Globus pallidus (tissue), 1 donor: ENCODE results near the gene IL19.

Source experiments
- DNase-seq: peaks from one replicate; pipeline ENCODE4 v3.0.0-alpha.2; 2015; ENCODE audit warnings: low spot score

IL19 gene

DNA sequence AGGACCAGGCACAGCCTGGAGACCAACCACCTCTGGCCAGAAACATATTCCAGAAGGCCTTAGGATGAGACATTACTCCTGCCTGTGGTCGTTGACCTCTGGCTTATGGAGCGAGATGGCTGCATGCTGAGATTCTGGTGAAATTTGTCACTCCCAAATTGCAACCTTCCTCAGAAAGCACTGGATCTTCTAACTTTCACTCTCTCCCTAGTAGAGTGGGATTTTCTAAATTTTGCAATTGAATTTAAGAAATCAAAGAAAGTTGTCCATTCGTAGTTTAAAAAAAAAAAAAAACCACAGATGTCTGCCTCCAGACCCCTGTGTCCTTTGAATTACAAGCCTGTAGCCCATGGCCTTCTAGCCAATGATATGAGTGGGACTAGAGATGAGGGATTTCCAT is 30.3 kb downstream of the IL19 start:
- no peak for DNase-seq

DNA sequence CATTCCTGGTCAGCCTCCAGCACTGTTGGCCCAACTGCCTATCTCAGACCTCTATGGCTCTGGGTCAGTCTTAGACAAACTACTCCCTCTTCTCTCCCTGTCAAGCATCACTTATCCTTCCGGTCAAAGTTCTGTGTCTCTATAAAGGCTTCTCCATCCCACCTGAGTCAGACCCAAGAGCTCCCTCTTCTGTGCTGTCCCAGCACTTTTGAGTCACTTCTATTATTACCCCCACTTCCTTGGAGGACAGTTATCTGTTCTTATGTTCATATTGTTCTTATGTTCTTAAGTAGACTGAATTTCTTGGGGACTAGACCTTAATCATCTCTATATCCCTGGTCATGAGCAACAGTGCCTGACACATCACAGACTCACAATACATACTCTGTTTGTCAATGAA is 30.9 kb downstream of the IL19 start:
- no peak for DNase-seq

DNA sequence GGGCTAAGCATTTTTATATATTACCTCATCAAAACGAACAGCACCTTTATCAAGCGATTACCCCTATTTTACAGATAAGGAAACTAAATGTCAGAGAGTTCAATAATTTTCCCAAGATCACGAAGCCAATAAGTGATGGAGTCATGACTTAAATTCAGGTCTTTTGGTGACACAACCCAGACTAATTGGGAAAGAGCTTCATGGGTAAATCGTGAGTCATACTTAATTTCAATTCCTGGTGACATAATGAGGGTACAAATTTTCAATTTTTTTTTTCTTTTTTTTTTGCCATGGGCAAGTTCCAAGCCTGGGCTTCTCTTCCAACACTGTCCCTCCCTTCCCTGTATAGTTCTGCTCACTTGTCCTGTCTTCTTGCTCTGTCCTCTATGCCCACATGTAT is 31.8 kb downstream of the IL19 start:
- no peak for DNase-seq

DNA sequence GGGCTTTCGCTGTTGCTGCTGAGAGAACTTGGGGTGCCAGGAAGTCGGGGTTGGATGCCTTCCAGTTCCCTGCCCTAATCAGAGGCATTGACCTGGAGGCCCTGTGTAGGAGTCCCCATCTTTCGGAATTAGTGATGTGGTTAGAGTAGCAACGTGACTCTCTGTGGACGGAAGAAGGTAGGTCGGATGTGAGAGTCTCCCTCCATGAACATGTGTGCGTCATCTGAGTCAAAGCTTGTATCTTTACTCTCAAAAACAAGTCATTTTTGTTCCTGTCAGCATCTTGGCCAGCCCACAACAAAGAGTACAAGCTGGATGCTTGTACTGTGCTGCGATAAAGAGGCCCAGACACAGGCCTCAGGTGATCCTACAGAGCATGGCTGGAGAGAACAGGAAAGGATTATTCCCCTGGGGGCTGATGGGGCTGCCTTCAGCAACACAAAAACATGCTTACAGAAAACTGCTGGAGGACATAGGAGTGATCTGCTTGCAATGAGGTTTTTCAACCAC is 32.7 kb downstream of the IL19 start:
- no peak for DNase-seq

DNA sequence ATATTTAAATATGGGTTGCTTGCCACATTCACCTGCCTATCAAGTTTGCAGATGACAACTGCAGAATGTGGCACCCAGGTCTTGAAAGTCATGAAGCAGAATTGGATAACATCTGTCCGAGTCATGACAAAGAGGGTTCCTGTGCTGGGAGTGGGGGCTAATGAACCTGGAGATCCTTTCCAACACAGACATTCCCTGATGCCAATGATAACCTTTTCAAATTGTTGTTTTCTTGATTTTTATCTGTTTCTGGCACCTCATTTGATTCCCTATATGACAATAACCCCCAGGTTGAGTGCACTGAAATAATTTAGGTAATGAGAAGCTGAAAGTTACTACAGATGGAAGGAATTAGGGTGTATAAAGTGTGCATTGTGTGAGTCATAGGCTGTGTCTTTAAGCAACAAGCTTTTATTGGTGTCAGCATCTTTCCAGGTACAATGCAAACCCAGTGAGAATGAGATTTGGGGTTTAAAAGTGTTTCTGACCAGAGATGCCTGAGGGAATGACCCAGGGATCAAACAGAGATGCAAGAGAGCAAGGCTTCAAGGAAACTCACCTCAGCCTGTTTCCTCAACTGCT is 33.7 kb downstream of the IL19 start:
- no peak for DNase-seq

DNA sequence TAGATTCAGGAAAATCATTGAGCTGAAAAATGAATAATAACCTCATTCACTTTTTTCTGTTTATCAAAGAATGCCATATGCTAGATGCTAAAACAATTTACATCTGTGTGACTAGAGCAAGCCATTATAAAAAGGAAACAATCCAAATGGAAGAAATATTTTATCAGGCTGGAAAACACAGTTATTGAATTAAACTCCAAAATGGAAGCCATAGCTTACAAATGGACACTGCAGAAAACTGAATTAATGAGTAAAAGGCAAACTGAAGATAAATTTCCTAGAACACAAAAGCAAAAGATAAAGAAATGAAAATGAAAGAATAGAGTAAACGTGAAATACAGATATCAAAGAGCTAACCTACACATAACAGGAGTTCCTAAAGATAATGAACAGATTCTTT is 34.8 kb downstream of the IL19 start:
- no peak for DNase-seq

DNA sequence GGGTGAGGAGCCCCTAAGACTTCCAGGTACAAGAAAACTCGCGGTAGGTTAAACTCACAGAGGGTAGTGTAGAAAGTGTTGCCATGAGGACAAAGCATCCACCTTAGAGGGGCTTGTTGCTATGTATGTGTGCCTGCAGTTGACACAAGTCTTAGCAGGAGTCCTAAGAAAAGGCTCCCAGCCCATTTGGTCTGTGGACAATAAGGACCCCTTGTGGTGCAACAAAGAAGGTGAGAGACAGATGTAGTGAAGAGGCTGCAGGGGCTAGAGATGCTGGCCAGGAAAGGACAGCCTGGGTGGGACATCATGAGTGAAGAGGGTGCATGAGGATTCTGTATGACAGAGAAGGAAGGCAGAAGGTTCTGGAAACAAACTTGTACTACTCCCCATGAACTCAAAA is 38.0 kb downstream of the IL19 start:
- no peak for DNase-seq

DNA sequence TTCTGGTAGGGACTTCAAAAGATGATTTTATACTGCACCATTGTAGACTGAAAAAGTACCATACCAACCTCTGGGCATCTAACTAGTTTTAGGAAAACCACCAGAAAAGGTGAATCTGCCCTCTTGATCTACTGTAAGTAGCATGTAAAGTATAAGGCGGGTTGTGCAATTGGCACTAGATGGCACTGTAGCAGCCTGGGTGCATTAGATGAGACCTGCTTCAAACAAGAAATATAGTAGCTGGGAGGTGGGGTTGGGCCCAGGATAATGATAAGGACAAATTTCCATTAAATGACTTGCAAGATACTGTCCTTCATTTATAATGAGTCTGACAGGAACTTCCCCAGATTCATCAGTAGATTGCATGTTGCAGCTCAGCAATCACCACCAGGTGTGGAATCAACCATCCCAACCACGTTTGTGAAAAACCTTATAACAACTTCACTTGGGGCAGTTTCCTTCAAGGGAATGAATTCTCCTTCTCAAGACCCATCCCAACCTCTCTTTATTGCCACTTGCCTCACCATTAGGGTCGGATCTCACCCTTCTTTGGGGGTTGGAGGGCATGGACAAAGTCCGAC is 39.0 kb downstream of the IL19 start:
- DNase-seq, result no peak

DNA sequence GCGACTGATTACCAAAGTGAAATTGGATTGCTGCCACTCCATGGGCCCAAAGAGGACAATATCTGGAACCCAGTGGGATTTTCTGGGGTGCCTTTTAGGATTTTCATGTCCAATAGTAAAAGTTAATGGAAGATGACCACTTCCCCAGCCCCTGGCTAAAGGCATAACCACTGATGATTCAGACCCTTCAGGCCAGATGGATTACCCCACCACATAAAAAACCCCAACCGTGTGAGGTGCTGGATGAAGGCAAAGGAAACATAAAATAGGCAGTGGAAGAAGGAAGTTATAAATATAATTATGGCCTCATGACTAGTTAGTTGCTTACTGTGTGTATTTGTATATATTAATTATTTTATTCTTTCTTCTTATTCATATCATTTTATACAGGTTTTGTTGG is 41.9 kb downstream of the IL19 start:
- DNase-seq, result no peak

DNA sequence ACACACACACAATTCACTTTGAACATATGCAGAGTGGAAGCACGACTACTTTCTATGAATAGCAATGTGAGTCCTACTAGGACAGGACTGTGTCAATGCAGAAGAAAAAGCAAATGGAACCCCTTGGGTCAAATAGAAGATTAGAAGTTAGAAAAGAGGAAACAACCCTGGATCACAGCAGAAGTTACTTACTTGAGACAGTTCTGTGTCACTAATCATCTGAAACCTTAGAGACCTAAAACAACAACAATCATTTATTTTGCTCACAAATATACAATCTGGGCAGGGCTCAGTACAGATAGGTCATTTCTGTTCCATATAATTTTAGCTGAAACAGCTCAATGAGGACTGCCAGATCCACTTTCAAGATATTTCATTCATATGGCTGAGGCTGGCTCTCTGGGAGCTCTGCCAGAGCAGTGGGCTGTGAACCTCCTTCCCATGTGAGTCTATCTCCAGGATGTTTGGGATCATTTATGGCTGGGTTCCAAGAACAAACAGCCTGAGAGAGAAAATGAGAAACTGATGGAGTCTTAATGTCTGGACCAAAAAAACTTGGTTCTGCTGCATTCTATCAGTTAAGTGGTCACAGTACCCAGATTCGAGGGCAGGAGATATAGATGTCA is 44.3 kb downstream of the IL19 start:
- DNase-seq, result no peak

DNA sequence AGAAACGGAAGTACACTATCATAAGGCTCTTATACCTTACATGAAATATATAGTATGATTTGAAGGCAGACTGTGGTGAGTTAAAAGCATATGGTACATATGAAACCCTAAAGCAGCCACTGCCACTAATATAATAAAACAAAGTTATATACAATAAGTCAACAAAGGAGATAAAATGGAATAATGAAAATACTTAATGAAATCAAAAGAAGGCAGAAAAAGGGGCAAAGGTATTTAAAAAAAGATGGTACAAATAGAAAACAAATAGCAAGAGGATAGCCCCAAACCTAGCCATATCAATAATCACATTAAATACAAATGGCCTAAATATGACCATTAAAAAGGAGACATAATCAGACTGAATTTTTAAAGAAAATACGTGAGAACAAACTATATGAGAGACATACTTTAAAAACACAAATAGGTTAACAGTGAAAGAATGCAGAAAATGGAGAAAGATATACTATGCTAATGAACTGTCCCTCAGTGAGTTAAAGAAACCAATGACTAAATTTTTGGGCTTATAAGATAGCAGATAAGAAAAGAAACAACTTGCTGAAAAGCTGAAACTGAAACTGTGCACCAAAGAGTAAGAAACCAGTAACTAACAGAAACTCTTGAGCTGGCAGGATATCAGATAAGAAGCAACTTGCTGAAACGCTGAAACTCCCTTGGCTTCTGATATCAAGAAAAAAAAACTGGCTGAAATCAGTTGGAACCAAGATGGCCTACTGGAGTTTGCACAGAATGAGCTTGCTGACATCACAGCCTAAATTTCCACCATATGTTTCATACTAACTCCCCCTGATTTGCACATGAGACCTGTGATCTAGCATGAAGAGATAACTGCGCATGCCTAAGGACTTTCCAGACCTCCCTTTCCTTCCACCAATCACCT is 46.1 kb downstream of the IL19 start:
- DNase-seq, result no peak

DNA sequence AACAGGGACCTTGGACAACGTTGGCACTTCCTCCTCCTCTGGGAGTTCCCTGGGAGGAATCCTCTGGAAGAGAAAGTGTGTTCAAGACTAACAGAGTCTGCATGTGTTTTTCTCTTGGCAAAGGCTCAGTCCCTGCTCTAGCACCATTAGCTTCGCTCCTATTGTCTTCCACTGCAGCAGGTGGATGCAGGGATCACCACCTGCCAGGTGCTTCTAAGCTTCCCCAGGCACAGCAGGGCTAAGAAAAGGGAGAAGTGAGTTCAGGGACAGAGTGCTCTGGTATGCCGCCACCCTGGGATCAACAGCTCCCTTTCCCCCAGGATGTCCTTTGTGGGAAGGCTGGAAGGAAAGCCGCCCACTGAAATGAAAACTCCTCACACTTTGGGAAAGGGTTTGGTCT is 50.9 kb downstream of the IL19 start:
- DNase-seq, result no peak

DNA sequence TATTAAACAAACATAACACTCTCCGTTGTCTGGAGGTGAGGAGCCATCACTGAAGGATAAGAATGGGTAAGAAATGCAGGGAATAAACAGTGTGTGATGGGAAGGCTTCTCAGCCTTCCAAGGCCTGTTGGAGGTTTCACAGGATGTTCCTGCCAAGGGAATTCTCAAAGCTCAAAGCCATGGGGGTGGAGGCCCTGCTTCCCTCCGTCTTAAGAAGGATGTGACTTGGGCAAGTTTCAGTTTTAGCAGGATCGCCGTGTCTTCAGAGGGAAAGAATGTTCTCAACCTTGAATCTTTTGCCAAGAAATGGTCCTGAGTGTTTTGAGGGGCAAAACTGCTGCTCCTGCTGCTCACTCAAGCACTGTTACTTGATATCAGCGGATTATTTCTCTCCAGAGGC is 53.2 kb downstream of the IL19 start:
- no peak for DNase-seq

DNA sequence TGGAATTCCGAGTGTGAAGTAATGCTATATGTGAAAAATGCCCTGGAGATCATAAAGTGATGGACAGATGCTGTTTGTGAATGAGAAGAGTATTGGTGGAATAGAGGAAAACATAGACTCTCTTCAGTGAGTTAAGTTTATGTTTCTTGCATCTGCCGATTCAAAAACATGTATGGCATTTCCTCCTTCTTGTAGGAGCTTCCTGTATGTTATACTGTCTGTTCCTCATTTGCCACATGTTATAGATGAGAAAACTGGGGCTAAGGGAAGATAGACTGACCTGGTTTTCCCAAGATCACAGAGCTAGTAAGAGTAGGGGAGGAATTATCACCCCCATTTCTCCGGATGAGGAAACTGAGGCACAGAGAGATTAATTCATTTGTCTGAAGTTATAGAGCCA is 53.8 kb downstream of the IL19 start:
- no peak for DNase-seq

DNA sequence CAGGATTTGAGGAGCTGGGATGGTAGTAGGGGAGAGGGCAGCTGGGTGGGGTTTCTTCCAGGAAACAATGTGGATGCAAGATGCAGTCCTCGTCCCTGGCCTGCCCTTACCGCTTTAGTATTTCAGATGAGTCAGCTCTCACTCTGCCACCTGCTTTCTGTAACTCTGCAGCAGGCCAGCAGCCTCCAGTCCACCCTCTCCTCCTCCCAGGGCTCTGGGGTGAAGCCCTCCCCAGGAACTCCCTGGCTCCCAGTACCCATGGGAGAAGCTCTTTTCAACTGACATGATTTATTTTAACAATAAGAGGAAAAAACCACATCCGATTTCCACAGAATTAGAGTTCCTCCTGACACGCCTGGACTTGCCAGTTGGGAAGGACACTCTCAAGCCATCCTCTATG is 55.8 kb downstream of the IL19 start:
- DNase-seq, result no peak

DNA sequence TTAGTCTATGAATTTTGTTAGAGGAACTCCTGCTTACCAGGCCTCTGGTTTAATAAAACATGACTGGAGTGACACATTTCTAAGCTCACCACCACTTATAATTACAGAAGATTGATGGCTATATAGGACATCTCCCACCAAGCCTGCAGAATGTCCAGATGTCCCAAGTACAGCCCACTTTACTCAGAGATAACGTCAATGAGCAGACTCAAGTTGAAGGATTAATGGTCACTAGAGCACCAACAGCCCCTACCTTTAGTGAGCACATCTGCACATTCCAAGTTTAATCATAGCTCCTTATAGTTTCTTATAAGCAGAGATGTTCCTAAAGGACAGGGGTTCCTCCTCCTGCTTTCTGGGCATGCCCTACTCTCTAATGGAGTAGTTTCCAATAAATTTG is 57.5 kb downstream of the IL19 start:
- DNase-seq, result no peak

DNA sequence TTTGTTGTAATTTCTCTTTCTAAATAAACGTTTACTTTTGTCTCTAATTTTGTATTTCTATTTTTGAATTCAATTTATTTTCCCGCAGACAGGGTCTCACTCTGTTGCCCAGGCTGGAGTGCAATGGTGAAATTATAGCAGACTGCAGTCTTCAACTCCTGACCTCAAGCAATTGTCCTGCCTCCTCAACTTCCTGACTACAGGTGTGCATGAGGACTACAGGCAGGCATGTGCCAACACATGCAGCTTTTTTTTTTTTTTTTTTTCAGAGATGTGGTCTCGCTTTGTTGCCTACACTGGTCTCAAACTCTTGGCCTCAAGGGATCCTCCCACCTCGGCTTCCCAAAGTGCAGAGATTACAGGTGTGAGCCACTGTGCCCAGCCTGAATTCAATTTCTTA is 58.2 kb downstream of the IL19 start:
- DNase-seq, result no peak

DNA sequence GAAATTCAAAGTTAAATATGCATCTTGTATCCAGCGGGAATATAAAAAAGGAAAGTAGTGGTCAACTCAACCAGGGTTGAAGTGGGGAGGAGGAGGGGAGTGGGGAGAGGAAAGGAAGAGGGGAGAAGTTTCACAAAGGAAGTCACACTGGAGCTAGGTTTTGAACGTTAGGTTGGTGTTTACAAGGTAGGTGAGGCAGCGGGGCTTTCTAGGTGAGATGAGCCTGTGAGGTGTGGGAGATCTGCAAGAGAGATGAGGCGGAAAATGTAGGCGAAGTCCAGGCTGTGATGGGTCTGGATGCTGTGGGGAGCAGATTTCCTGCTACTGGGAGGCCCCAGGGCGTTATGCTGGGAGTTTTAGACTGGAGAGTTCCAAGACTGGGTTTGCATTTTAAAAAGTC is 58.7 kb downstream of the IL19 start:
- no peak for DNase-seq

DNA sequence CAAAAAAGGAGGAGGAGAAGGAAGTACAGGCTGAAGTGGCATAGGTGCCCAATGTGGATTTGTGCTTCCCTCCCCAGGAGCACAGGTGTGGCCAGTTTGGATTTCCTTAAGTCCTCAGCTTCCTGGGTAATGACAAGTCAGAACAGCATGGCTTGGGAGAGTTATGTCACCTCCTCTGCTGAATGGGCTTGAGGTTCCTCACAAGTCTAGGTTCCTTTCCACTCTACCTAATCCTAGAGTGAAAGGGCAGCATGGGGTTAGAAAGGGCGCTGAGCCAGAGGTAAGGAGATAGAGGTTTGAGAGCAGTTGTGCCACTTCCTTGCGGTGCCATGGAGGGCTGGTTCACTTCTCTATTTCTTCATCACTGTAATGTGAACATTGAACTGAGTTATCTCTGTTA is 59.3 kb downstream of the IL19 start:
- DNase-seq, result no peak

DNA sequence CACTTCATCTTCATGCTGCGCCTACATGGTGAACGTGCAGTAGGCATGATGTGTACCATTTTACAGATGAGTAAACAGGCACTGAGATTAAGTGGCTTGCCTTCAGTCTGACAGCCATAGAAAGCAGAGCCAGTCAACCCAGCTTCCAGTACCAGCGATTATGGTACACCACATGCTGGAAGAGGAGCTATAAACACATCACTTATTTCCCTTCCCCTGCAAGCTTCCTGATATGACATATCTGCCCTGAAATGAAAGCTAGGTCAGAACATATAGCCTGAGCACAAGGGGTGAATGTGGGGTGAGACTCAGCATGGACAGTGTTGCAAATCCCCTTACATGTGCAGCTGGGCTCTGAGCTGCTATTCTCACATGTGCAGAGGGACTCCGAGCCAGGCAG is 61.1 kb downstream of the IL19 start:
- no peak for DNase-seq

DNA sequence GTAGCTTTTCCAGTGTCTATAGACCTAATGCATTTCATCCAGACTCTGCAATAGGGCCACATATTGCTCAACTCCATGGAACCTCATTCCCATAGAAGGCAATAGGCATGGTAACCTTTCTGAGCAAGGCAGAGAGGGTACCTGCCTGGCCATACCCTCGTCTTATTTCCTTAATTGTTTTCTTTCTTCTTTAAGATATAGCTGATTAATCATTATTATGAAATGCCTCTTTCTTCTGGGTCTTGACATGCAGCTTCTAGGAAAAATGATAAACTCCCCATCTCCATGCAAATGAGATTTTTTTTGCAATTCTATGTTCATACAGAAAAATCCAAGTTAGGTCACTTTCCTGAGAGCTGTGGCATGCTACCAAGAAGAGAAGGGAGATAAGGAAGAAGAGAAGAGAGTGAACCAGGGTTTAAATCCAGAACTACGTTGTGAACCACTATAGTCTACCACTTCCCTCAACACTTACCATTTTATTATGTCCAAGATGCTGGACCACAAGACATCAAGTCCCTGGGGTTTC is 61.8 kb downstream of the IL19 start:
- no peak for DNase-seq

DNA sequence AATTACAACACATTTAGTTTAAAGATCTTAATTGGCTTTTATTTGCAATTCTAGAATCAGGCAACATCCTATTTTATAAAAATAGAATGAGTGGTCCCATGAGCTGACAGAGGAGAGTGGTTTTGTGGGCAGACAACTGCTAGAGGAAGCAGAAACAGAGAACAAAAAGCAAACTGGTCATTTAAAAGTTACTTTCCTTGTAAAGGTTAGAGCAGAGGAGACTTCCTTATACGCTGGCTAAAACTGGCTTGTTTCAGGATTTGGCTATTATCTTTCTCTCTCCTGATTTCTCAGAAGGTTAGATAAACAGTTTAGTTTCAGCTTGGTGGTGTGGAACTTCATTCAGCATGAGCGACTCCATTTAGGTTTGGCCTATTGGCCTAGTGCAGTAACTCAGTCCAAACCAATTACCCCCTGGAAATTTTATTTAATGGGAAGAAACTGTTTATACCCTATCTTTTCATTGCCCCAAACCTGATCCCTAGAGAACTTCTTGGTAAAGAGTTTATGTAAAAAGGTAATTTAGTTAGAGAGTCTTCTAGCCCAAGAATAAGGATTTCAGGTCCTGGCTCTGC is 62.6 kb downstream of the IL19 start:
- peak; percentile 38 for DNase-seq
